Transverse colon (tissue), 4 donors: ENCODE measurements around the gene CEBPE. TPM values are rescaled to one million over a fixed set of nuclear protein-coding genes. Genes with fewer than 3 reads are reported as not detected.
A peak's percentile ranks its signal among the peaks of the same experiment; 100 is the strongest.

Source experiments
- DNase-seq: peaks from one replicate; pipeline ENCODE4 v3.0.0-alpha.2; 2019
- H3K27ac ChIP-seq, 4 donors: fragments of 200-600 bp; sonication (generic); 2 replicates each; pipeline ENCODE4 v1.5.1; 2016 to 2018; ENCODE audit warnings: inconsistent platforms in 4 of 4
- H3K27me3 ChIP-seq: fragments of 200-600 bp; sonication (generic); 2 replicates; pipeline ENCODE4 v1.5.1; 2017; ENCODE audit warnings: inconsistent platforms
- H3K36me3 ChIP-seq, 4 donors: fragments of 200-600 bp; sonication (generic); 2 replicates each; pipeline ENCODE4 v1.5.1; 2017 to 2019; ENCODE audit warnings: inconsistent platforms in 4 of 4
- H3K4me1 ChIP-seq, 4 donors: fragments of 200-600 bp; sonication (generic); 2 replicates each; pipeline ENCODE4 v1.5.1; 2017 to 2020; ENCODE audit warnings: inconsistent platforms in 4 of 4
- H3K4me3 ChIP-seq, 4 donors: fragments of 200-600 bp; sonication (generic); 1 replicate in 1 of 4; 2 replicates in 3 of 4; pipeline versions ENCODE4 v1.5.1 to v1.6.1; 2017 to 2019; ENCODE audit warnings: inconsistent platforms in 4 of 4
- H3K9me3 ChIP-seq, 2 donors: fragments of 200-600 bp; sonication (generic); 2 replicates each; pipeline ENCODE4 v1.5.1; 2017 to 2019; ENCODE audit warnings: inconsistent platforms in 2 of 2
- EP300 ChIP-seq: sonication (generic); formaldehyde crosslinking; IDR thresholded peaks from one replicate; pipeline ENCODE4 v1.6.1; 2017; ENCODE audit warnings: antibody characterized with exemption, low read depth
- POLR2A ChIP-seq: fragments of 450-650 bp; IDR thresholded peaks from one replicate; pipeline ENCODE4 v1.6.1; 2016; ENCODE audit warnings: antibody characterized with exemption, mild to moderate bottlenecking, moderate library complexity
- POLR2AphosphoS5 ChIP-seq, 3 donors: sonication (generic); formaldehyde crosslinking; IDR thresholded peaks; one replicate each; pipeline ENCODE4 v1.6.1; 2016; ENCODE audit warnings: antibody characterized with exemption in 3 of 3
- WGBS, 2 donors: methylation state at CpG; one replicate each; pipeline ENCODE4 v1.1.5; 2018; ENCODE audit warnings: low coverage in 1 of 2; 5-methylcytosine and 5-hydroxymethylcytosine counted together
- in situ Hi-C, 4 donors: fragments of 200-750 bp; cut with MboI; loops; one replicate each; pipeline versions ENCODE4 v1.15.0 to v1.15.1; 2017; ENCODE audit warnings: low sequenced_read_pairs in 3 of 4, low pct_ligation_motif_present in 1 of 4, low pct_unique_long_range_greater_than_20kb in 1 of 4
- intact Hi-C: fragments of 100-400 bp; cut with DNase I; formaldehyde crosslinking; loops from one replicate; pipeline ENCODE4 v1.15.1; 2023; ENCODE audit warnings: low total_unique reads
- total RNA-seq, 4 donors: library from RNA; depleted of rRNA; stranded (reverse); fragments of >200 nt; gene quantifications; one replicate each; pipeline ENCODE4 v1.1.0, GENCODE V29; 2016
- TF ChIP-seq, protein P1 (sequence below), 5 experiments: fragments of 200-600 bp in 3 of 5; fragments of 450-650 bp in 2 of 5; sonication (generic) in 3 of 5; IDR thresholded peaks; 1 replicate in 2 of 5; 2 replicates in 3 of 5; pipeline ENCODE4 v1.5.1; 2016 to 2017; ENCODE audit warnings: antibody characterized with exemption in 5 of 5, inconsistent platforms in 3 of 5, mild to moderate bottlenecking in 2 of 5, moderate library complexity in 1 of 5

CEBPE gene
- total RNA-seq, 4 donors from 2014 or later, result not detected

DNA sequence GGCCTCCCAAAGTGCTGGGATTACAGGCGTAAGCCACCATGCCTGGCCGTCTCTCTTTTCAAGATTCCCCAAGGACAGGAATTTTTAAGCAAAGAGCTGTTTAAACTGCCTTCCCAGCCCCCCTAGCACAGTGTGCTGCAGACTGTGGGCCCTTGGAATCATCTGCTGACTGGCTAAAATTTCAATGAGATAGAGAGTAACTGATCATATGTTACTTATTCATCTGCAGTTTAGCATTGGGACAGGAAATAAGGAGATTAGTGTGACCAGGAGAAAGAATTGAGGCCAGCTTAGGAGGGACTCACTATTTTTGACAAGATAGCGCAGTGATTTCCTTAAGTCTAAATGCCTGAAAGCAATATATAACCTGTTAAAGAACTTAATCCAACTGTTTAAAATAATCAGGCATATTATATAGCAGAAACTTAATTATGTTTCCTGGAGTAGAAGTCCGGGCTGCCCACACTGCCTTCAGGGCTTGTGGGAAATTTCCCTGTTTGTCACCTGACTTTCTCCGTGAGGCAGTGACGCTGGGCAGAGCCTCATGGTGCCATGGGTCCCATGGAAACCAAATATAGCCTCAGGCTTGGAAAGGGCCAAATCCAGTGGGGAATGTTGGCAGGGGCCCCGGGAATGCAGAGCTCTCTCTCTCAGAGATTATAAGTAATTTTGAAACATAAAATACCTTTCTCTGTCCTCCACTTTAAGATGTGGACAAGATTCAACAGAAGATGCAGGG lies 22.8 kb upstream of the CEBPE start:
- Histone ChIP-seq H3K36me3 (no peaks in the 10 kb centered on the region), H3K27ac (peak overlapping the region in 3 of 4 donors; percentile 4 to 24 (median 12)), H3K9me3 (no peaks in the 10 kb centered on the region), H3K4me3 (no peak overlapping the region), H3K4me1 (peaks cover 0 to 7% (median 0%) of the 10 kb centered on the region in 4 donors), H3K27me3 (no peaks in the 10 kb centered on the region)
- WGBS, 2 donors, result 71 to 78% methylated on average over 3 to 7 of the region's 7 CpGs
- peak; percentile 26 for DNase-seq
- in situ Hi-C loops, result no loop called here
- peak; percentile 30 for TF ChIP-seq EP300
- peak in 2 of 3 donors; percentile 50 to 52 for TF ChIP-seq POLR2AphosphoS5 (IDR thresholded peaks at IDR 0.05)
- TF ChIP-seq, protein P1, sequence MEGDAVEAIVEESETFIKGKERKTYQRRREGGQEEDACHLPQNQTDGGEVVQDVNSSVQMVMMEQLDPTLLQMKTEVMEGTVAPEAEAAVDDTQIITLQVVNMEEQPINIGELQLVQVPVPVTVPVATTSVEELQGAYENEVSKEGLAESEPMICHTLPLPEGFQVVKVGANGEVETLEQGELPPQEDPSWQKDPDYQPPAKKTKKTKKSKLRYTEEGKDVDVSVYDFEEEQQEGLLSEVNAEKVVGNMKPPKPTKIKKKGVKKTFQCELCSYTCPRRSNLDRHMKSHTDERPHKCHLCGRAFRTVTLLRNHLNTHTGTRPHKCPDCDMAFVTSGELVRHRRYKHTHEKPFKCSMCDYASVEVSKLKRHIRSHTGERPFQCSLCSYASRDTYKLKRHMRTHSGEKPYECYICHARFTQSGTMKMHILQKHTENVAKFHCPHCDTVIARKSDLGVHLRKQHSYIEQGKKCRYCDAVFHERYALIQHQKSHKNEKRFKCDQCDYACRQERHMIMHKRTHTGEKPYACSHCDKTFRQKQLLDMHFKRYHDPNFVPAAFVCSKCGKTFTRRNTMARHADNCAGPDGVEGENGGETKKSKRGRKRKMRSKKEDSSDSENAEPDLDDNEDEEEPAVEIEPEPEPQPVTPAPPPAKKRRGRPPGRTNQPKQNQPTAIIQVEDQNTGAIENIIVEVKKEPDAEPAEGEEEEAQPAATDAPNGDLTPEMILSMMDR (IDR thresholded peaks at IDR 0.05), result no peak
- TF ChIP-seq POLR2A, result no peak
- intact Hi-C loops, result no loop called here

DNA sequence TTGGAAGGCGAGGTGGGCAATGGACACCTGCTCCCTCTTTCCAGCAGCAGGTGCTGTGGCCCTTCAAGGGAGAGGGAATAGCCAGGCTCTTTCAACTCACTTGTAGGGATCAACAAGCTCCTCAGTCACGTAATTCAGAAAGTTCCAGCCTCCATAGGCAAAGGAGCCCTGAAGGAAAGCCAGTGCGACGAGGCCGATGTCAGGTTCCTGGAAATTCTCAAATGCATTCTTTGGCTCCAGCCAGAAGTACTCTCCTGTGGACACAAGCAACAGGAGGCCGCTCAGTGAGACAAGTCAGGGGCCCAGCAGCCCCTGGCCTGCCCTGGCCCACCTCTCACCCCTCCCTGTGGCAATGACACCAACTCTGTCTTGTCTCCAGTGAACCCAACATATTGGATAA lies 21.3 kb upstream of the CEBPE start:
- in situ Hi-C loops, result no loop called here
- Histone ChIP-seq H3K4me1 (peaks cover 0 to 7% (median 0%) of the 10 kb centered on the region in 4 donors), H3K36me3 (no peaks in the 10 kb centered on the region), H3K4me3 (no peak overlapping the region), H3K27ac (peak overlapping the region in 3 of 4 donors; percentile 11 to 30 (median 22)), H3K27me3 (no peaks in the 10 kb centered on the region), H3K9me3 (no peaks in the 10 kb centered on the region)
- WGBS, 2 donors, result 79 to 80% methylated on average over 1 to 6 of the region's 6 CpGs
- DNase-seq, result no peak
- intact Hi-C loops, result no loop called here
- TF ChIP-seq EP300, result no peak
- TF ChIP-seq POLR2A, result no peak
- no peak for TF ChIP-seq POLR2AphosphoS5 (IDR thresholded peaks at IDR 0.05)
- TF ChIP-seq, protein P1 (IDR thresholded peaks at IDR 0.05), result no peak

DNA sequence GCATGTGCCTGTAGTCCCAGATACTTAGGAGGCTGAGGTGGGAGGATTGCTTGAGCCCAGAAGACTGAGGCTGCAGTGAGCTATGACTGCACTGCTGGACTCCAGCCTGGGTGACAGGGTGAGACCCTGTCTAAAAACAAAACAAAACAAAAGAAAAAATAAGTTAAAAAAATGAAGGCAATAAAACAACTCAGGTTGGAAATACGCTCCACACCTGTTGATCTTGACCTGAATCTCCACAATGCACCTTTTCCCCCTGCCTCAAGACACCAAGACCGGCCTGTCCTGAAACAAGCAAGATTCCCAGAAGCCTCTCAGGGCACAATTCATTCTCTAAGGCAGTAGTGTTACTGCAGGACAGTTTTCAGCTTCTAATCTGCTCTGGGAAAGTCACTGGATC lies 20.8 kb upstream of the CEBPE start:
- no peaks in the 10 kb centered on the region for H3K27me3 ChIP-seq
- H3K4me3 ChIP-seq, result no peak overlapping the region
- H3K36me3 ChIP-seq, result no peaks in the 10 kb centered on the region
- 84 to 100% methylated on average over 1 to 2 of the region's 2 CpGs for WGBS, 2 donors
- H3K27ac ChIP-seq, result peak overlapping the region in 2 of 4 donors; percentile 11 to 22
- peaks cover 0 to 7% (median 0%) of the 10 kb centered on the region in 4 donors for H3K4me1 ChIP-seq
- intact Hi-C loops, result no loop called here
- no peaks in the 10 kb centered on the region for H3K9me3 ChIP-seq
- no peak for TF ChIP-seq POLR2AphosphoS5 (IDR thresholded peaks at IDR 0.05)
- TF ChIP-seq, protein P1 (IDR thresholded peaks at IDR 0.05), result no peak
- no peak for TF ChIP-seq EP300
- TF ChIP-seq POLR2A, result no peak
- in situ Hi-C loops, result no loop called here
- DNase-seq, result no peak

DNA sequence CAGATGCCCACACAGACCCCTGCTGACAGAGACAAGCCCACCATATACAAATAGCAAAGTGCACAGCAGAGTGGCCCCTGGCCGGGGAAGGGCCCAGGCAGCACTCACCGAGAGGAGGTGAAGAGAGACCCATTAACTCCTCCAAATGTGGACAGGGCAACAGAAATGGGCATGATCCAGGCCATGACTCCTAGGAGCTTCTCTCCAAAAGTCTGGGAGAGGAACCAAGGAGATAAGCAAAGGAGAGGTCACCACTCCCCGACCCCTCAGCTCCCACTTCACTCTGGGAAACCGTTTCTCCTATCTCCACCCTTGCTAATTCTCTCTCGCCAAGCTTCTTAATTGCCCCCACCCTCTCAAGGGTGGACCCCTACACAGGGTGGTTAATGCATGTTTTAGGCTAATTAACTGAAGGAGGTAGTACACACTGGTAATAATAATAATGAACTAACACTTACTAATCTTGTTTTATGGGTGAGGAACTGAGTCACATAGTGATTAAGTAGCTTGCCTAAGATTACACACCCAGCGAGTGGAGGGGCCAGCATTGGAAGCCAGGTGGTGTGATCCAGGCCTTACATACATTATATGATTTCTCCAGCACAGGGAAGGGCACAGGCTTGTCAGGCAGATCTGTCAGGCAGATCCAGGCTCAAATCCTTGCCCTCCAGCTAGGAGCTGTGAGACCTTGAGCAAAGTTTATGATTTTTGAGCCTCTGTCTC lies 18.9 kb upstream of the CEBPE start:
- no peaks in the 10 kb centered on the region for H3K36me3 ChIP-seq
- WGBS, 2 donors, result 67 to 78% methylated on average over 2 to 6 of the region's 6 CpGs
- in situ Hi-C loops, result no loop called here

More for the DNA sequence above, 18.9 kb upstream of the CEBPE start:
- intact Hi-C loops, result no loop called here
- no peak overlapping the region for H3K4me3 ChIP-seq
- no peak for TF ChIP-seq EP300
- TF ChIP-seq, protein P1 (IDR thresholded peaks at IDR 0.05), result no peak
- no peak for TF ChIP-seq POLR2AphosphoS5 (IDR thresholded peaks at IDR 0.05)
- TF ChIP-seq POLR2A, result no peak
- peaks cover 0 to 7% (median 0%) of the 10 kb centered on the region in 4 donors for H3K4me1 ChIP-seq
- H3K9me3 ChIP-seq, result no peaks in the 10 kb centered on the region
- H3K27me3 ChIP-seq, result no peaks in the 10 kb centered on the region
- DNase-seq, result no peak
- no peak overlapping the region for H3K27ac ChIP-seq
